ENCODE data around the gene LRRC59.

The LRRC59 gene

GRCh38 chr17:50361561-50362480 is 35.5 kb downstream of the LRRC59 start:
- no peak for DNase-seq (ENCODE audit: low read depth, low spot score)

GRCh38 chr17:50360486-50361115 is 36.7 kb downstream of the LRRC59 start:
- DNase-seq (ENCODE audit: low read depth, low spot score): no peak

- no peak for DNase-seq (ENCODE audit: low read depth, low spot score)
Observed at GRCh38 chr17:50359998-50360461, 37.3 kb downstream of the LRRC59 start.

DNA sequence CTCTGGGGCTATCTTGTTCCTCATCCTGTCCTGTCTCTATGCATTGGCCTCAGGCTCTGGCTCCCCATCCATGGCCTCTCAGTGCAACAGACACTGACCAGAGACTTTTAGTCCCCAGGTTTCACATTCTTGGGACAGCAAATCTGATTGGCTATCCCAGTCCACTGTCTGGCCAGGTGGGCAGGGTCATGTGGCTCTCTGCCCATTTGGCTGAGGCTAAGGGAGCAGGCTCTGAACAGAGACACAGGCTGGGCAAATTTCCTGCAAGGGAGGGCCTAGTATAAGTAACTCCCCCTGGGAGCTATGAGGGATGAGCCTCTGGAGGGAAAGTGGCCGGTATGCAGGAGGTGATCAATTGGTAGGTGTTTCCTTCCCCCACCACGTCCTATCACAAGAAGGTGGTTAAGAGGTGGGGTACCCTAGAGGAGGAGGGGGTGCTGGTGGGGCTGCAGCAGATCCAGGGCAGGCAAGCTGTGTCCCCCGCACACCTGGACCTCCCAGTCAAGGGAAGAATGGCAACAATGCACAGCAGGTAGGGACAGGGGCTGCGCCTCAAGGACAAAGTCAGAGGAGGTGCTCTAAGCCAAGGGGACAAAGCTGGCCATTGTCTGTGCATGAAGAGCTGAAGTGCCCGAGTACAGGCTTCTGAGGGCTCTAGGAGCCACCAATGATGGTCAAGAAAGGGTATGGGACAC is 38.2 kb downstream of the LRRC59 start:
- DNase-seq (ENCODE audit: low read depth, low spot score): no peak

GRCh38 chr17:50358177-50358576 is 39.1 kb downstream of the LRRC59 start:
- DNase-seq (ENCODE audit: low read depth, low spot score): no peak

GRCh38 chr17:50356892-50357510 is 40.3 kb downstream of the LRRC59 start:
- no peak for DNase-seq (ENCODE audit: low read depth, low spot score)

- no peak for DNase-seq (ENCODE audit: low read depth, low spot score)
Observed at GRCh38 chr17:50356418-50356817, 40.9 kb downstream of the LRRC59 start.

DNA sequence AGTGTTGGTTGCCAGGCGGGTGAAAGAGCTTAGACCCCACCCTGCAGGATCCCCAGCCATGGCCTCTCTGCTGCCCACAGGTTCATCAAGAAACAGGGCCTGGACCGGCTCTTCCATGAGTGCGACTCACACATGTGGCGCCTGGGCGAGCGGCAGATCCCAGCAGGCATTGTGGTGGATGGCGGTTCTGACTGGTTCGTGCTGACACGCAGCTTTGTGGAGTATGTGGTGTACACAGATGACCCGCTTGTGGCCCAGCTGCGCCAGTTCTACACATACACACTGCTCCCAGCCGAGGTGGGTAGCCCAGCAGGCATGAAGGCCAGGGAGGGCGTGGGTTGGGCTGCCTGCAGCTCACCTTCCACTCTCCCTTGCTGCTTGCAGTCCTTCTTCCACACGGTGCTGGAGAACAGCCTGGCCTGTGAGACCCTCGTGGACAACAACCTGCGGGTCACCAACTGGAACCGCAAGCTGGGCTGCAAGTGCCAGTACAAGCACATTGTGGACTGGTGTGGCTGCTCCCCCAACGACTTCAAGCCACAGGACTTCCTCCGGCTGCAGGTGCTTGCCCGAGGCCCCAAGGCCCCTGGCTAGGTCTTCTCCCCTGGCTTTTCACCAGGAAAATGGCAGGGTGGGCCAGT is 41.5 kb downstream of the LRRC59 start:
- DNase-seq (ENCODE audit: low read depth, low spot score): no peak

DNA sequence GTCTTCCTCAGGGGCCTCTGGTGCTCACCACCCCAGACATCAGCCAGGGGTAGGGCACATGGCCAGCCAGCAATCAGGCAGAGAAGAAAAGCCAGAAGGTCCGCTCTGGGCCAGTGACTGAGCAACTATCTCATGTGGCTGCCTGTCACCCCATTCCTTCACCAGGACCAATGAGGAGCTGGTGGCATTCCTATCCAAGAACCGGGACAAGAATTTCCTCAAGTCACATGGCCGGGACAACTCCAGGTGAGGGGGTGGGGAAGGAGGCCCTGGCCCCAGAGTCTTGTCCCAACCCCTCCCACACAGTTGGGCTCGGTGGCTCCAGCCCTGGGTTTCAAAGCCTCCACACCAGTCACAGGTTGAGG is 42.0 kb downstream of the LRRC59 start:
- DNase-seq (ENCODE audit: low read depth, low spot score): no peak

DNA sequence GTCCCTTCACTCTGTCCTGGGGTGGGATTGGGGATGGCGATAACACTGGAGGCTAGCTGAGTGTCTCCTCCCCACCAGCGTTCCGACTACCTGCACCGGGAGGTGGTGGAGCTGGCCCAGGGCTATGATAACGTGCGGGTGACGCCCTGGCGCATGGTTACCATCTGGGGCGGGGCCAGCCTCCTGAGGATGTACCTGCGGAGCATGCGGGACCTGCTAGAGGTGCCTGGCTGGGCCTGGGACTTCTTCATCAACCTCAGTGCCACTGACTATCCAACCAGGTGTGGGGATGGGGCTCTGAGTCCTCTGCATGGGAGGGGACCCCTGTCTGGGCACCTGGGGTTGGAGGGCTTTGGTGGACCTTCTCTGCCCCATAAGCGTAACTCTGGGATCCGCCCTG is 42.5 kb downstream of the LRRC59 start:
- DNase-seq (ENCODE audit: low read depth, low spot score): no peak

DNA sequence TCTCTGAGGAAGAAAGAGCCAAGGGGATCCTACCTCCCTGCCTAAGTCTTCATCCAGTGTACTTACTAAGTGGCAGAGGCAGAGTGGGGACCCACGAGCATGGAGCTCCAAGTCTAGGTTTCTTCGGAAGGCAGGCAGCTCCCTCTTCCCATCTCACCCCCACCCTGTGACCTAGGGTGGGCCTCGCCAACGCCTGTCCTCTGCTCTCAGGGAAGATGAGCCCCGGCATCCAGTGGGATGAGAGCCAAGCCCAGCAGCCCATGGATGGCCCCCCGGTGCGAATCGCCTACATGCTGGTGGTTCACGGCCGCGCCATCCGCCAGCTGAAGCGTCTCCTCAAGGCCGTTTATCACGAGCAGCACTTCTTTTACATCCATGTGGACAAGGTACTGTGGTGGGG is 43.1 kb downstream of the LRRC59 start:
- DNase-seq (ENCODE audit: low read depth, low spot score): no peak

- DNase-seq (ENCODE audit: low read depth, low spot score): no peak
Observed at GRCh38 chr17:50353600-50354195, 43.6 kb downstream of the LRRC59 start.

- DNase-seq (ENCODE audit: low read depth, low spot score): no peak
Observed at GRCh38 chr17:50352693-50353599, 44.4 kb downstream of the LRRC59 start.

- no peak for DNase-seq (ENCODE audit: low read depth, low spot score)
Observed at GRCh38 chr17:50352072-50352692, 45.1 kb downstream of the LRRC59 start.

DNA sequence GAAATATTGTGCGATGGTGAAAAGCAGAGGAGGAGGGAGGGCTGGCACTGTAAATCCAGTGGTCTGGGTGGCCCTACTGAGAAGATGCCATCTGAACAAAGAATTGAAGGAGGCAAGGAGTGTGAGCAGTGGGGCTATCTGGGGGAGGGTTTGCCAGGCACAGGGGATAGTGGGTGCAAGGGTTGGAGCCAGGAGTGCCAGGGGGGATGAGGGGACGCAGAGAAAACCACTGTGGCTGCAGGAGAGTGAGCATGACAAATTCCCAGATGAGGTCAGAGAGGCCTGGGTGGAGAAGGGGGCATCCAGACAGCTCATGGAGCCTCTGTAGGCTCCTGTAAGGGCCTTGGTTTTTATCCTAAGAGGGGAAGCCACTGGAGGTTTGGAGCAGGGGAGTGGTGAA is 46.6 kb downstream of the LRRC59 start:
- DNase-seq (ENCODE audit: low read depth, low spot score): no peak

DNA sequence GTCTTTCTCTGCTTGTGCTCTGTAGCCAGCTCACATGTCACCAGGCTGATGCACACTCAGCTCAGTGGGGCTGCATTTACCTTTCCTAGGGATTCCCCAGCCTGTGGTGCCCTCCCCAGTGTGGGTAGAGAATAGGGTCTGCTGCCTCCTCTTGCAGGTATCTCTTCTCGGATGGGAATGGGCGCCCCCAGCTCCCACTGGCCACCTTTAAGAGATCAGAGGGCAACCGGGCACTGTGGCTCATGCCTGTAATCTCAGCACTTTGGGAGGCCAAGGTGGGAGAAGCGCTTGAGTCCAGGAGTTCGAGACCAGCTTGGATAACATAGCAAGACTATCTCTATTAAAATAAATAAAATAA is 48.1 kb downstream of the LRRC59 start:
- no peak for DNase-seq (ENCODE audit: low read depth, low spot score)

- DNase-seq (ENCODE audit: low read depth, low spot score): no peak
Observed at GRCh38 chr17:50348522-50349242, 48.6 kb downstream of the LRRC59 start.

- no peak for DNase-seq (ENCODE audit: low read depth, low spot score)
Observed at GRCh38 chr17:50347894-50348291, 49.4 kb downstream of the LRRC59 start.

Data from brain pericyte (primary cell).